PFSK-1 (cell line): ENCODE data around the gene CXCR5.

Experiments used
- FOXP2 ChIP-seq: optimal IDR thresholded peaks from 2 replicates; pipeline ENCODE3; 2011; ENCODE audit warnings: borderline replicate concordance, control low read depth, inconsistent platforms; ENCODE audit not compliant: insufficient read depth; ENCODE audit errors: extremely low read length, extremely low read depth
- POLR2AphosphoS5 ChIP-seq: IDR thresholded peaks from 2 replicates; pipeline ENCODE4 v1.6.1; 2012; ENCODE audit warnings: low read depth, mild to moderate bottlenecking, control low read depth, low read length, moderate library complexity
- SIN3A ChIP-seq: IDR thresholded peaks from 2 replicates; pipeline ENCODE4 v1.6.1; 2012; ENCODE audit warnings: mild to moderate bottlenecking, low read length, moderate library complexity, borderline replicate concordance; ENCODE audit not compliant: insufficient read depth
- TAF1 ChIP-seq: IDR thresholded peaks from 2 replicates; pipeline ENCODE4 v1.6.1; 2012; ENCODE audit warnings: low read length, control low read depth, borderline replicate concordance; ENCODE audit not compliant: insufficient read depth
- TF ChIP-seq, protein P1 (sequence below), 2 experiments: IDR thresholded peaks; 2 replicates each; pipeline versions ENCODE4 v1.6.1 to v1.8.0; 2011 to 2012; ENCODE audit warnings: low read depth in 2 of 2, low read length in 2 of 2, control low read depth in 1 of 2, inconsistent platforms in 1 of 2, mild to moderate bottlenecking in 1 of 2, moderate library complexity in 1 of 2; ENCODE audit not compliant: insufficient read depth in 1 of 2

The CXCR5 gene

DNA sequence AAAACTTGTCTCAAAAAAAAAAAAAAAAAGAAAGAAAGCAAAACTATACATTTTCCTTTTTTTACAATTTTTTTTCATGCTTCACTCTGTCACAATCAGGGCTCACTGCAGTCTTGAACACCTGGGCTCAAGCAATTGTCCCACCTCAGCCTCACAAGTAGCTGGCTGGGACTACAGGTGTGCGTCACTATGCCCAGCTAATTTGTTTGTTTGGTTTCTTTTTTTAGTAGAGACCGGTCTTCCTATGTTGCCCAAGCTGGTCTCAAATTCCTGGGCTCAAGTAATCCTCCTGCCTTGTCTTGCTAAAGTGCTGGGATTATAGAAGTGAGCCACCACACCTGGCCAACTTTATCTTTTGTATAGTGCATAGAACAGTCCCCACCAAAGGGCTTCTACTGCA is 15.0 kb upstream of the CXCR5 start:
- TF ChIP-seq TAF1 = no peak
- TF ChIP-seq, protein P1, sequence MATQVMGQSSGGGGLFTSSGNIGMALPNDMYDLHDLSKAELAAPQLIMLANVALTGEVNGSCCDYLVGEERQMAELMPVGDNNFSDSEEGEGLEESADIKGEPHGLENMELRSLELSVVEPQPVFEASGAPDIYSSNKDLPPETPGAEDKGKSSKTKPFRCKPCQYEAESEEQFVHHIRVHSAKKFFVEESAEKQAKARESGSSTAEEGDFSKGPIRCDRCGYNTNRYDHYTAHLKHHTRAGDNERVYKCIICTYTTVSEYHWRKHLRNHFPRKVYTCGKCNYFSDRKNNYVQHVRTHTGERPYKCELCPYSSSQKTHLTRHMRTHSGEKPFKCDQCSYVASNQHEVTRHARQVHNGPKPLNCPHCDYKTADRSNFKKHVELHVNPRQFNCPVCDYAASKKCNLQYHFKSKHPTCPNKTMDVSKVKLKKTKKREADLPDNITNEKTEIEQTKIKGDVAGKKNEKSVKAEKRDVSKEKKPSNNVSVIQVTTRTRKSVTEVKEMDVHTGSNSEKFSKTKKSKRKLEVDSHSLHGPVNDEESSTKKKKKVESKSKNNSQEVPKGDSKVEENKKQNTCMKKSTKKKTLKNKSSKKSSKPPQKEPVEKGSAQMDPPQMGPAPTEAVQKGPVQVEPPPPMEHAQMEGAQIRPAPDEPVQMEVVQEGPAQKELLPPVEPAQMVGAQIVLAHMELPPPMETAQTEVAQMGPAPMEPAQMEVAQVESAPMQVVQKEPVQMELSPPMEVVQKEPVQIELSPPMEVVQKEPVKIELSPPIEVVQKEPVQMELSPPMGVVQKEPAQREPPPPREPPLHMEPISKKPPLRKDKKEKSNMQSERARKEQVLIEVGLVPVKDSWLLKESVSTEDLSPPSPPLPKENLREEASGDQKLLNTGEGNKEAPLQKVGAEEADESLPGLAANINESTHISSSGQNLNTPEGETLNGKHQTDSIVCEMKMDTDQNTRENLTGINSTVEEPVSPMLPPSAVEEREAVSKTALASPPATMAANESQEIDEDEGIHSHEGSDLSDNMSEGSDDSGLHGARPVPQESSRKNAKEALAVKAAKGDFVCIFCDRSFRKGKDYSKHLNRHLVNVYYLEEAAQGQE (IDR thresholded peaks at IDR 0.05; ENCODE audit: insufficient read depth in 1 of 2, low read depth in 2 of 2, low read length in 2 of 2) = no peak

DNA sequence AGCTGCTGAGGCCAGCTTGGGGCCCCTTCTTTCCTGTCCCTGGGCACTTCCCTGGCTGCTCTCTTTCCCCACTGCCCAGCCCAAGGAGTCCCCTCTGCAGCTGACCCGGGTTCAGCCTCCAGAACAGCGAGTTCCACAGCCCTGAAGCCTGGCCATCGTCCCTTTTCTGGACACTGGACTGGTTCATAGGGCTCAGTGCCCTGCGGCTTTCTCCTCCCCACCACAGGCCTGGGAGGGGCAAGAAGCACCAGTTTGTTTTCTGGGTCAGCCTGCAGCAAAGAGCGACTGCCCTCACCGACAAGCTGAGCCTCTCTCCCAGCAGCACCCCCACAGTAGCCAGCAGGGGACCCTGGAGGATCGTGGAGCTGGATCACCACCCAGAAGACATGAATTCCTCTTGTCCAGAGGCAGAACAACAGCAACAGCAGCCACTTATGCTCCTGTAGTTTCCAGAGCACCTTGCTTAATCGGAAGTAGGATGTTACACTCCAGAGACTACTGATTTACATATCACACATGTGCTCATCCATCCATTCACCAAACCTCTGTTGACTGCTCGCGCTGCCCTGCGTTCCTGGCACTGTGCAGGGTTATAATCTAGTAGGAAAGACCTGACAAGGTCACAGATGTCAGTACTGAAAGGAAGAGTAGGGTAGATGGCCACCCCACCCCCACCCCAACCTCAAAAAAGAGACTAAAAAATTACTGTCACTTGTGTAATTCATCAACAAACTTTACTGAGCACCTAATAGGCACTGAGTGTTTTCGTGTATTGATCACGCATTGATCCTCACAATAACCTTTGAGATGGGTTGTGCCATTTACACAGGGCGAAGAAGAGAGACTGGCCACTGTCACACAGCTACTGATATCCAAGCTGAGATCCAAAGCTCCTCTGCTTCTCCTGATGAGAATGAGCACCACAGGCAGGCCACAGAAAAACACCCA is 13.0 kb upstream of the CXCR5 start:
- TF ChIP-seq FOXP2 (no peak), TAF1 (no peak), POLR2AphosphoS5 (no peak), SIN3A (no peak)
- TF ChIP-seq, protein P1 (IDR thresholded peaks at IDR 0.05; ENCODE audit: insufficient read depth in 1 of 2, low read depth in 2 of 2, low read length in 2 of 2) = no peak

DNA sequence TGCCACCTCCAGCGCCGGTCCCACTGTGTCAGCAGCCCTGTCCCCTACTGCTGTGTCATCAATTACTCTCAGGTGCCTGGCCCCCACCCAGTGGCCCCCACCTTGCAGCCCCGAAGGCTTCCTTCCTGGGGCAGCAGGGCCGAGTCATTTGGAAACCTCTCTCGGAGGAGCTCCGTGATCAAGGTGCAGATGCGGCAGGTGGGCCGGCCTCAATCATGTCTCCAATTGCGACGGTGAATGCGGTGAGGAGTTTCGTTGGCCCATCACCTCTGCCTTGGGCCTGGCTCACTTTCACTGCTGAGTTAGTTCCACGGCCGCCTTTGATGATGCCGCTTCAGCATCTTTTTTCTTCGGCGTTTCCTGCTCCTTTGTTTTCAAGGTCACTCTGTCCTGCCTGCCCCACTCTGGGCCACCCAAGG is 11.3 kb upstream of the CXCR5 start:
- TF ChIP-seq TAF1 (no peak), SIN3A (no peak), POLR2AphosphoS5 (no peak), FOXP2 (no peak)
- TF ChIP-seq, protein P1 (IDR thresholded peaks at IDR 0.05; ENCODE audit: insufficient read depth in 1 of 2, low read depth in 2 of 2, low read length in 2 of 2) = no peak

DNA sequence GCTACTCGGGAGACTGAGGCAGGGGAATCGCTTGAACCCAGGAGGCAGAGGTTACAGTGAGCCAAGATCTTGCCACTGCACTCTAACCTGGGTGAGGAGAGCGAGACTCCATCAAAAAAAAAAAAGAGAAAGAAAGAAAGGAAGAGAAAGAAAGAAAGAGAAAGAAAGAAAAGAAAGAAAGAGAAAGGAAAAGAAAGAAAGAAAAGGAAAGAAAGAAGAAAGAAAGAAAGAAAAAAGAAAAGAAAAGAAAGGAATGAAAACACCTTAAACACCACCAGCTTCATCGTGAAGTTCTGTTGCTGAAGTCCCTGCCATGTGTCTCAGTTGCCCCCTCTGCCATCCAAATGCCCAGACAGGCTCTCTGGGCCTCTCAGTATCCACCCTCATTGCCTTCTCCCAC is 9.9 kb upstream of the CXCR5 start:
- TF ChIP-seq FOXP2 = no peak
- TF ChIP-seq, protein P1 (IDR thresholded peaks at IDR 0.05; ENCODE audit: insufficient read depth in 1 of 2, low read depth in 2 of 2, low read length in 2 of 2) = no peak
- no peak for TF ChIP-seq POLR2AphosphoS5
- no peak for TF ChIP-seq TAF1
- no peak for TF ChIP-seq SIN3A

DNA sequence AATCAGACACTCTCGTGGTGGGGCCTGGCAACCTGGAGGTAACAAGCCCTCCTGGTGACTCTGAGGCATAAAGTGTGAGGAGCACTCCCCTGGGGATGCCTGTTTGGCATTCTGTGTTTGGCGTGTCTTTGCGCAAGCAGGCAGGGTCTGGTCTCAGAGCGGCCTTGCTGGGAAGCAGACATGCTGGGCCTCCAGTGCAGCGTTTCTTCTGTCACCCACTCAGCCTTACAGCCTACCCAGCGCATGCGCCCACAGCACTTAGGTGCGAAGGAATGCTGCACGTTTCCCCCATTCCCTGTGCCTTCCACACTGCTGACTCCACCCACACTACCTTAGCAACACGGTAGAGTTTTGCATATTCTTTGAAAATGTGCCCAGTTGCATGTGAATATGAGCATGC is 7.4 kb upstream of the CXCR5 start:
- TF ChIP-seq SIN3A (no peak), TAF1 (no peak), POLR2AphosphoS5 (no peak), FOXP2 (no peak)
- TF ChIP-seq, protein P1 (IDR thresholded peaks at IDR 0.05; ENCODE audit: insufficient read depth in 1 of 2, low read depth in 2 of 2, low read length in 2 of 2) = no peak
